ENCODE data around the gene MTHFD2L.

- TF ChIP-seq CTCF (IDR thresholded peaks at IDR 0.05 in 2 of 3, conservative IDR thresholded peaks at IDR 0.05 in 1 of 3; ENCODE audit: control insufficient read depth in 2 of 3, extremely low read depth in 1 of 3, insufficient read depth in 1 of 3, low read depth in 3 of 3, low read length in 3 of 3) (no peak), POLR2A (IDR thresholded peaks at IDR 0.05; ENCODE audit: low read depth, low read length) (no peak), TAF1 (IDR thresholded peaks at IDR 0.05; ENCODE audit: borderline replicate concordance, low read depth, low read length) (no peak), POLR2AphosphoS5 (IDR thresholded peaks at IDR 0.05; ENCODE audit: low read length) (no peak), YY1 (IDR thresholded peaks at IDR 0.05; ENCODE audit: low read depth, low read length) (no peak)
Measured at GRCh38 chr4:74287791-74288190, 129.9 kb downstream of the MTHFD2L start.
